Measurements from ENCODE around the gene STIMATE.

STIMATE gene

GRCh38 chr3:52788890-52789745, 108.2 kb downstream of the STIMATE start:
- no peak for DNase-seq

- DNase-seq: no peak
These were observed 109.4 kb downstream of the STIMATE start for GRCh38 chr3:52787672-52788625.

GRCh38 chr3:52787246-52787645, 110.1 kb downstream of the STIMATE start:
- no peak for DNase-seq

Measured in activated effector memory CD4-positive, alpha-beta T cell treated with anti-CD3 and anti-CD28 coated beads, Interleukin-2, amount 50 U/mL, for 16 hours (primary cell).